GM19023 (cell line): ENCODE measurements around the gene ST3GAL4.
A peak's percentile ranks its signal among the peaks of the same experiment; 100 is the strongest.
"Not testable (repeated sequence)": the region's sequence is repeated elsewhere in the genome, so short reads cannot be mapped to it uniquely, and the experiment has no call there.

ENCODE experiments used
- ATAC-seq: cut with Tn5 transposase; IDR thresholded peaks from one replicate; pipeline ENCODE4 v1.9.1; 2021; ENCODE audit warnings: mild to moderate bottlenecking, moderate library complexity; ENCODE audit not compliant: unreplicated experiment

Gene ST3GAL4

GRCh38 chr11:126384449-126385070 lies 29.1 kb downstream of the ST3GAL4 start:
- ATAC-seq = no peak

GRCh38 chr11:126385991-126386728 lies 30.7 kb downstream of the ST3GAL4 start:
- ATAC-seq = no peak

- not testable (repeated sequence) for ATAC-seq
Observed at GRCh38 chr11:126386729-126387071, 31.2 kb downstream of the ST3GAL4 start.

GRCh38 chr11:126387857-126388256 lies 32.4 kb downstream of the ST3GAL4 start:
- ATAC-seq = no peak

- ATAC-seq = no peak
Observed at GRCh38 chr11:126390272-126390867, 34.9 kb downstream of the ST3GAL4 start.

GRCh38 chr11:126391286-126391954 lies 35.9 kb downstream of the ST3GAL4 start:
- no peak for ATAC-seq

- peak; percentile 71 for ATAC-seq
Observed at GRCh38 chr11:126391970-126392632, 36.6 kb downstream of the ST3GAL4 start.

GRCh38 chr11:126392633-126393013 lies 37.1 kb downstream of the ST3GAL4 start:
- ATAC-seq = no peak

GRCh38 chr11:126393143-126393542 lies 37.7 kb downstream of the ST3GAL4 start:
- no peak for ATAC-seq

- no peak for ATAC-seq
Observed at GRCh38 chr11:126394036-126394435, 38.5 kb downstream of the ST3GAL4 start.

GRCh38 chr11:126394634-126395072 lies 39.2 kb downstream of the ST3GAL4 start:
- ATAC-seq = not testable (repeated sequence)

- not testable (repeated sequence) for ATAC-seq
Observed at GRCh38 chr11:126395784-126396183, 40.3 kb downstream of the ST3GAL4 start.

GRCh38 chr11:126396266-126396665 lies 40.8 kb downstream of the ST3GAL4 start:
- ATAC-seq = not testable (repeated sequence)

- ATAC-seq = no peak
Observed at GRCh38 chr11:126396965-126397364, 41.5 kb downstream of the ST3GAL4 start.

- ATAC-seq = no peak
Observed at GRCh38 chr11:126398296-126398695, 42.8 kb downstream of the ST3GAL4 start.

- ATAC-seq = no peak
Observed at GRCh38 chr11:126398721-126399120, 43.2 kb downstream of the ST3GAL4 start.

GRCh38 chr11:126400019-126400418 lies 44.5 kb downstream of the ST3GAL4 start:
- ATAC-seq = no peak

- ATAC-seq = no peak
Observed at GRCh38 chr11:126400479-126400878, 45.0 kb downstream of the ST3GAL4 start.

- ATAC-seq = no peak
Observed at GRCh38 chr11:126403022-126403581, 47.6 kb downstream of the ST3GAL4 start.

- ATAC-seq = peak; percentile 98
Observed at GRCh38 chr11:126403658-126404057, 48.2 kb downstream of the ST3GAL4 start.

GRCh38 chr11:126404367-126404766 lies 48.9 kb downstream of the ST3GAL4 start:
- no peak for ATAC-seq
